ENCODE measurements around the gene ALPP. TPM values are rescaled to one million over a fixed set of nuclear protein-coding genes. Genes with fewer than 3 reads are reported as not detected.
"Not testable (repeated sequence)": the region's sequence is repeated elsewhere in the genome, so short reads cannot be mapped to it uniquely, and the experiment has no call there.

ALPP gene
- total and polyA plus RNA-seq, 2 donors: 0.09 to 0.32 TPM

DNA sequence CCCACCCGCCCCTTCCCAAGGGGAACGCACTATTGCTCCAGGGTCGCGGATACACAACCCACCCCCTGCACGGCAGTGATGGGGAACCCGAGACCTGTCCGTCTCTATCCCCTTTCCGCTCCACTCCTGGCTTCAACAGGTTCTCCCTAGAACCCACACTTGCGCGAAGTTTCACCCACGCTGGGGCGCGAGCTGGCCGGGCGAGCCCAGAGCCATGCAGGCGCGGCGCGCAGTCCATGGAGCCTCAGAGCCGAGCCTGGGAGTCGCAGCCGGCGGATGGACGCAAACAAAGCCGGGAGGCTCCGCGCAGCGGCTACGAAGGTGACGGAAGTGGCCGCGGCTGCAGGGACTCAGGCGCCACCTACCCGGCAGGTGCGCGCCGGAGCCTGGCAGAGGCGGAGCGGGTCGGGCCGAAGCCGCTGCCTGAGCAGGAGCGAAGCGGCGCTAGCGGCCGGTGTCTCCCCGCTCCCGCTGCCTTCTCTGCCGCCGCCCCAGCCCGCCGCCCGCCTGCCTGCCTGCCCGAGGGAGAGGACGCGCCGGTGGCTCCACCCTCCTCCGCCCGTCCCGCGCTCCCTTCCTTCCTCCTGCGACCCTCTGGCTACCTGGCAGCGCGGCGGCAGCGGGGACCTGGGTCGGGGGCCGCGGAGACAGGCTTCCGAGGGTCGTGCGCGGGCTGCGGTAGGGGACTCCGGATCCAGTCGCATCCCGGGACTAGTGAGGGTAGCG, 42.1 kb downstream of the ALPP start:
- no peak overlapping the region for H3K27ac ChIP-seq (ENCODE audit: low read depth in 1 of 2, low read length in 1 of 2)
- peaks cover 56 to 92% of the 10 kb centered on the region in 2 donors for H3K27me3 ChIP-seq (ENCODE audit: control insufficient read depth in 2 of 2, insufficient read depth in 1 of 2, low read length in 1 of 2)
- peak in 4 of 9 donors; percentile 18 to 55 (median 40) for DNase-seq (ENCODE audit: low read depth in 6 of 9, low spot score in 9 of 9)
- WGBS: 3% methylated on average over 79 of the region's 79 CpGs
- peak overlapping the region in 1 of 2 donors; percentile 40 for H3K4me3 ChIP-seq (ENCODE audit: low read length in 2 of 2)
- no peaks in the 10 kb centered on the region for H3K36me3 ChIP-seq (ENCODE audit: control insufficient read depth in 2 of 2, insufficient read depth in 2 of 2, low read length in 1 of 2)
- H3K4me1 ChIP-seq (ENCODE audit: control insufficient read depth in 2 of 2, insufficient read depth in 2 of 2, low read length in 2 of 2): peaks cover 5 to 17% of the 10 kb centered on the region in 2 donors
- peaks cover 0 to 24% of the 10 kb centered on the region in 2 donors for H3K9me3 ChIP-seq (ENCODE audit: control insufficient read depth in 2 of 2, insufficient read depth in 1 of 2, low read length in 1 of 2)

DNA sequence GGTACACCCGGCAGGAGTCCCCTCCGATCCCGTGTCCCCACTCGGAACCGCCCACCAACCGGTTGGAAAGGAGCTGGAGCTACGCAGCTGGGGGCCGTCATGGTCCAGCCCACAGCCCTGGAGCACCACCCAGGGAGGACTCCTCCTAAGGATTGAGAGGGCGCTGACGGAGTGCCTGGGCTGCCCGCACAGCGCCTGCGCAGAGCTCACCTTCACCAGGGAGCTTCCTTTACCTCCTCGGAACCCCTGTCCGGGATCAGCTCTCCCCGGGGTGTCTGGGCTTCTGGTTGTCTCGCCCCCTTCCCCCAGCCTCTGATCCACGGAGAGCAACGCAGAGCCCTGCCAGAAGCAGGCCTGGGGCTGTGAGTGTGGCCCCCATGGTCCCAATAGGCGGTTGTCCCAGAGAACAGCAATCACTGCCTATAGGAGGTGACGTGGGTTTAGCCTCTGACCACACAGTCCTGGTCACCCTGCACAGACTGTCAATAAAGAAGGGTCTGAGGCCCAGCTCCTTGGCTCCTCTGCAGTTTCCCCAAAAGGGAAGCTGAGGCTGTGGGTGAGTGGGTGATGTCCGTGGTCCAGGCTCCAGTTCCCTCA, 42.7 kb downstream of the ALPP start:
- DNase-seq (ENCODE audit: low read depth in 6 of 9, low spot score in 9 of 9): no peak
- H3K27me3 ChIP-seq (ENCODE audit: control insufficient read depth in 2 of 2, insufficient read depth in 1 of 2, low read length in 1 of 2): peaks cover 53 to 86% of the 10 kb centered on the region in 2 donors
- peak overlapping the region in 1 of 2 donors; percentile 40 for H3K4me3 ChIP-seq (ENCODE audit: low read length in 2 of 2)
- H3K27ac ChIP-seq (ENCODE audit: low read depth in 1 of 2, low read length in 1 of 2): no peak overlapping the region
- peaks cover 5 to 17% of the 10 kb centered on the region in 2 donors for H3K4me1 ChIP-seq (ENCODE audit: control insufficient read depth in 2 of 2, insufficient read depth in 2 of 2, low read length in 2 of 2)
- 42% methylated on average over 22 of the region's 22 CpGs for WGBS
- H3K36me3 ChIP-seq (ENCODE audit: control insufficient read depth in 2 of 2, insufficient read depth in 2 of 2, low read length in 1 of 2): no peaks in the 10 kb centered on the region
- peaks cover 0 to 24% of the 10 kb centered on the region in 2 donors for H3K9me3 ChIP-seq (ENCODE audit: control insufficient read depth in 2 of 2, insufficient read depth in 1 of 2, low read length in 1 of 2)

- Histone ChIP-seq H3K36me3 (ENCODE audit: control insufficient read depth in 2 of 2, insufficient read depth in 2 of 2, low read length in 1 of 2) (no peaks in the 10 kb centered on the region), H3K27me3 (ENCODE audit: control insufficient read depth in 2 of 2, insufficient read depth in 1 of 2, low read length in 1 of 2) (peaks cover 53 to 81% of the 10 kb centered on the region in 2 donors), H3K27ac (ENCODE audit: low read depth in 1 of 2, low read length in 1 of 2) (no peak overlapping the region), H3K9me3 (ENCODE audit: control insufficient read depth in 2 of 2, insufficient read depth in 1 of 2, low read length in 1 of 2) (peaks cover 0 to 24% of the 10 kb centered on the region in 2 donors), H3K4me1 (ENCODE audit: control insufficient read depth in 2 of 2, insufficient read depth in 2 of 2, low read length in 2 of 2) (peaks cover 5 to 17% of the 10 kb centered on the region in 2 donors), H3K4me3 (ENCODE audit: low read length in 2 of 2) (no peak overlapping the region)
- no peak for DNase-seq (ENCODE audit: low read depth in 6 of 9, low spot score in 9 of 9)
- WGBS: 97% methylated on average over 10 of the region's 10 CpGs
Observed at GRCh38 chr2:232422051-232422450, 43.5 kb downstream of the ALPP start.

GRCh38 chr2:232422996-232423395, 44.4 kb downstream of the ALPP start:
- 77% methylated on average over 3 of the region's 3 CpGs for WGBS
- Histone ChIP-seq H3K4me1 (ENCODE audit: control insufficient read depth in 2 of 2, insufficient read depth in 2 of 2, low read length in 2 of 2) (peaks cover 5 to 17% of the 10 kb centered on the region in 2 donors), H3K27me3 (ENCODE audit: control insufficient read depth in 2 of 2, insufficient read depth in 1 of 2, low read length in 1 of 2) (peaks cover 45 to 72% of the 10 kb centered on the region in 2 donors), H3K9me3 (ENCODE audit: control insufficient read depth in 2 of 2, insufficient read depth in 1 of 2, low read length in 1 of 2) (peaks cover 0 to 24% of the 10 kb centered on the region in 2 donors)
- DNase-seq (ENCODE audit: low read depth in 6 of 9, low spot score in 9 of 9); H3K27ac ChIP-seq (ENCODE audit: low read depth in 1 of 2, low read length in 1 of 2); H3K4me3 ChIP-seq (ENCODE audit: low read length in 2 of 2); H3K36me3 ChIP-seq (ENCODE audit: control insufficient read depth in 2 of 2, insufficient read depth in 2 of 2, low read length in 1 of 2): not testable (repeated sequence)

DNA sequence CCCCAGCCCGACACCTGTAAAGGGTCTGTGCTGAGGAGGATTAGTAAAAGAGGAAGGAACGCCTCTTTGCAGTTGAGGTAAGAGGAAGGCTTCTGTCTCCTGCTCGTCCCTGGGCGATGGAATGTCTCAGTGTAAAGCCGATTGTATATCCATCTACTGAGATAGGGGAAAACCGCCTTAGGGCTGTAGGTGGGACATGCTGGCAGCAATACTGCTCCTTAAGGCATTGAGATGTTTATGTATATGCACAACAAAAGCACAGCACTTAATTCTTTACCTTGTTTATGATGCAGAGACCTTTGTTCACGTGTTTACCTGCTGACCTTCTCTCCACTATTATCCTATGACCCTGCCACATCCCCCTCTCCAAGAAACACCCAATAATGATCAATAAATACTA, 44.9 kb downstream of the ALPP start:
- Histone ChIP-seq H3K4me1 (ENCODE audit: control insufficient read depth in 2 of 2, insufficient read depth in 2 of 2, low read length in 2 of 2) (peaks cover 5 to 15% of the 10 kb centered on the region in 2 donors), H3K27me3 (ENCODE audit: control insufficient read depth in 2 of 2, insufficient read depth in 1 of 2, low read length in 1 of 2) (peaks cover 41 to 68% of the 10 kb centered on the region in 2 donors), H3K9me3 (ENCODE audit: control insufficient read depth in 2 of 2, insufficient read depth in 1 of 2, low read length in 1 of 2) (peaks cover 0 to 24% of the 10 kb centered on the region in 2 donors)
- not testable (repeated sequence) for H3K36me3 ChIP-seq (ENCODE audit: control insufficient read depth in 2 of 2, insufficient read depth in 2 of 2, low read length in 1 of 2); H3K4me3 ChIP-seq (ENCODE audit: low read length in 2 of 2); DNase-seq (ENCODE audit: low read depth in 6 of 9, low spot score in 9 of 9); H3K27ac ChIP-seq (ENCODE audit: low read depth in 1 of 2, low read length in 1 of 2)
- 72% methylated on average over 7 of the region's 7 CpGs for WGBS

- WGBS: 87% methylated on average over 16 of the region's 16 CpGs
- Histone ChIP-seq H3K27ac (ENCODE audit: low read depth in 1 of 2, low read length in 1 of 2) (no peak overlapping the region), H3K4me3 (ENCODE audit: low read length in 2 of 2) (no peak overlapping the region), H3K27me3 (ENCODE audit: control insufficient read depth in 2 of 2, insufficient read depth in 1 of 2, low read length in 1 of 2) (peaks cover 0 to 4% of the 10 kb centered on the region in 2 donors), H3K4me1 (ENCODE audit: control insufficient read depth in 2 of 2, insufficient read depth in 2 of 2, low read length in 2 of 2) (no peaks in the 10 kb centered on the region), H3K9me3 (ENCODE audit: control insufficient read depth in 2 of 2, insufficient read depth in 1 of 2, low read length in 1 of 2) (no peaks in the 10 kb centered on the region), H3K36me3 (ENCODE audit: control insufficient read depth in 2 of 2, insufficient read depth in 2 of 2, low read length in 1 of 2) (no peaks in the 10 kb centered on the region)
- no peak for DNase-seq (ENCODE audit: low read depth in 6 of 9, low spot score in 9 of 9)
Observed at GRCh38 chr2:232431705-232432590, 53.4 kb downstream of the ALPP start.

Other genes with a start within 250 kb of the ALPP start
- 0.24 TPM for gene ALPG, start 28.1 kb downstream of the ALPP start, total RNA-seq
- 0.96 TPM for gene ALPG, start 28.1 kb downstream of the ALPP start, polyA plus RNA-seq
- 0.19 TPM for gene ALPI, start 77.4 kb downstream of the ALPP start, total RNA-seq
- 0.34 TPM for gene ALPI, start 77.4 kb downstream of the ALPP start, polyA plus RNA-seq
- gene ECEL1, start 109.1 kb downstream of the ALPP start, total RNA-seq: 0.28 TPM
- 1.7 TPM for gene ECEL1, start 109.1 kb downstream of the ALPP start, polyA plus RNA-seq
- gene PRSS56, start 141.6 kb downstream of the ALPP start, total RNA-seq: 0.19 TPM
- gene PRSS56, start 141.6 kb downstream of the ALPP start, polyA plus RNA-seq: 0.09 TPM
- gene CHRND, start 147.4 kb downstream of the ALPP start, total RNA-seq: 0.57 TPM
- gene CHRND, start 147.4 kb downstream of the ALPP start, polyA plus RNA-seq: 0.43 TPM
- gene CHRNG, start 160.9 kb downstream of the ALPP start, total RNA-seq: 0.57 TPM
- gene CHRNG, start 160.9 kb downstream of the ALPP start, polyA plus RNA-seq: 0.48 TPM
- gene TIGD1, start 171.8 kb downstream of the ALPP start, total RNA-seq: 8.3 TPM
- 16.2 TPM for gene TIGD1, start 171.8 kb downstream of the ALPP start, polyA plus RNA-seq
- 59.5 TPM for gene EIF4E2, start 171.9 kb downstream of the ALPP start, total RNA-seq
- 53.0 TPM for gene EIF4E2, start 171.9 kb downstream of the ALPP start, polyA plus RNA-seq